SU-DHL-6 (cell line): ENCODE results near the gene MBD3.

Experiments used
- H2AFZ ChIP-seq: fragments of 200-600 bp; sonication (generic); 2 replicates; pipeline ENCODE4 v1.6.1; 2014; ENCODE audit warnings: low read depth, mild to moderate bottlenecking, moderate library complexity, mixed read lengths, antibody characterized with exemption, low read length; ENCODE audit not compliant: severe bottlenecking
- H3F3A ChIP-seq: fragments of 200-600 bp; shearing (Covaris generic); 2 replicates; pipeline ENCODE4 v1.6.0; 2016; ENCODE audit warnings: antibody characterized with exemption, mild to moderate bottlenecking; ENCODE audit not compliant: insufficient read depth
- H3K27ac ChIP-seq: fragments of 200-600 bp; sonication (generic); 2 replicates; pipeline ENCODE4 v1.5.1; 2016; ENCODE audit warnings: low read depth, mild to moderate bottlenecking, low read length, moderate library complexity, mixed read lengths
- H3K27me3 ChIP-seq: fragments of 200-600 bp; sonication (generic), shearing (Covaris generic); 2 replicates; pipeline ENCODE4 v1.6.0; 2014; ENCODE audit warnings: mild to moderate bottlenecking, low read length
- H3K36me3 ChIP-seq: fragments of 200-600 bp; sonication (generic); 2 replicates; pipeline ENCODE4 v1.6.1; 2014; ENCODE audit warnings: mild to moderate bottlenecking, low read length, mixed read lengths
- H3K4me2 ChIP-seq: fragments of 300-600, 200-600 bp; shearing (Covaris generic), sonication (generic); 2 replicates; pipeline ENCODE4 v1.6.0; 2014; ENCODE audit warnings: low read length, low read depth, mild to moderate bottlenecking; ENCODE audit not compliant: poor library complexity, severe bottlenecking
- H3K4me3 ChIP-seq: fragments of 200-600 bp; sonication (generic); 2 replicates; pipeline ENCODE4 v1.5.1; 2014; ENCODE audit warnings: antibody characterized with exemption, low read length, mild to moderate bottlenecking, mixed read lengths; ENCODE audit not compliant: insufficient read depth, poor library complexity, severe bottlenecking
- H3K79me2 ChIP-seq: fragments of 200-600 bp; sonication (generic); 2 replicates; pipeline ENCODE4 v1.6.1; 2014; ENCODE audit warnings: mild to moderate bottlenecking, low read length, moderate library complexity; ENCODE audit not compliant: insufficient read depth
- H3K9ac ChIP-seq: fragments of 200-600 bp; sonication (generic); 2 replicates; pipeline ENCODE4 v1.7.0; 2014; ENCODE audit warnings: mild to moderate bottlenecking, low read length
- H3K9me2 ChIP-seq: fragments of 200-600 bp; sonication (generic); replicated peaks from 2 replicates; pipeline ENCODE4 v1.6.1; 2014; ENCODE audit warnings: low read length; ENCODE audit not compliant: insufficient read depth
- H3K9me3 ChIP-seq: fragments of 200-600 bp; sonication (generic); 2 replicates; pipeline ENCODE4 v1.6.1; 2014; ENCODE audit warnings: low read length, mixed read lengths; ENCODE audit not compliant: insufficient read depth
- H4K20me1 ChIP-seq: fragments of 200-600 bp; sonication (generic); 2 replicates; pipeline ENCODE4 v1.6.1; 2014; ENCODE audit warnings: low read depth, mild to moderate bottlenecking, antibody characterized with exemption, low read length, moderate library complexity, mixed read lengths
- CTCF ChIP-seq: fragments of 200-600 bp; sonication (generic); IDR thresholded peaks from one replicate; pipeline ENCODE4 v1.5.1; 2017; ENCODE audit warnings: antibody characterized with exemption, mild to moderate bottlenecking, low read length, moderate library complexity; ENCODE audit not compliant: insufficient read depth, poor library complexity, severe bottlenecking
- EZH2phosphoT487 ChIP-seq: fragments of 200-600 bp; sonication (generic), shearing (Covaris generic); conservative IDR thresholded peaks from 2 replicates; pipeline ENCODE4 v1.6.1; 2018; ENCODE audit warnings: mild to moderate bottlenecking, antibody characterized with exemption, low read length, moderate library complexity, mixed read lengths

The MBD3 gene

GRCh38 chr19:1630012-1630411, 37.3 kb upstream of the MBD3 start:
- TF ChIP-seq CTCF (no peak), EZH2phosphoT487 (no peak)
- Histone ChIP-seq H3K4me2 (no peak overlapping the region), H3K27ac (no peak overlapping the region)

GRCh38 chr19:1629256-1629808, 36.7 kb upstream of the MBD3 start:
- no peak overlapping the region for H3K9ac ChIP-seq
- H3F3A ChIP-seq, result no peaks in the 10 kb centered on the region
- peaks cover 58% of the 10 kb centered on the region for H3K79me2 ChIP-seq
- no peak for TF ChIP-seq EZH2phosphoT487
- no peak for TF ChIP-seq CTCF
- H3K4me3 ChIP-seq, result no peak overlapping the region
- no peak overlapping the region for H2AFZ ChIP-seq
- no peaks in the 10 kb centered on the region for H3K9me2 ChIP-seq
- H3K9me3 ChIP-seq, result no peaks in the 10 kb centered on the region
- H3K4me2 ChIP-seq, result no peak overlapping the region
- H4K20me1 ChIP-seq, result peaks cover 10% of the 10 kb centered on the region; the same call in 1 of the 2 replicates
- no peak overlapping the region for H3K27ac ChIP-seq
- H3K27me3 ChIP-seq, result no peaks in the 10 kb centered on the region
- H3K36me3 ChIP-seq, result 0 out of 2 replicates have a peak, but pooled peaks cover 8% of the 10 kb centered on the region

More at GRCh38 chr19:1630012-1630411, 37.3 kb upstream of the MBD3 start:
- H3K4me3 ChIP-seq, result no peak overlapping the region
- H3K36me3 ChIP-seq, result peaks cover 8% of the 10 kb centered on the region; the same call in 1 of the 2 replicates
- no peaks in the 10 kb centered on the region for H3K9me2 ChIP-seq
- no peaks in the 10 kb centered on the region for H3K9me3 ChIP-seq
- peaks cover 58% of the 10 kb centered on the region for H3K79me2 ChIP-seq
- H3K27me3 ChIP-seq, result no peaks in the 10 kb centered on the region
- H3K9ac ChIP-seq, result no peak overlapping the region
- peaks cover 4% of the 10 kb centered on the region; the same call in 1 of the 2 replicates for H3F3A ChIP-seq
- H2AFZ ChIP-seq, result no peak overlapping the region
- H4K20me1 ChIP-seq, result peaks cover 16% of the 10 kb centered on the region

GRCh38 chr19:1627194-1627593, 34.5 kb upstream of the MBD3 start:
- TF ChIP-seq EZH2phosphoT487 (no peak), CTCF (no peak)
- no peaks in the 10 kb centered on the region for H3K27me3 ChIP-seq
- no peak overlapping the region for H3K27ac ChIP-seq
- no peak overlapping the region for H3K4me3 ChIP-seq
- H3K9ac ChIP-seq, result no peak overlapping the region
- peaks cover 4% of the 10 kb centered on the region; the same call in 1 of the 2 replicates for H3K36me3 ChIP-seq
- no peak overlapping the region for H3K4me2 ChIP-seq
- no peak overlapping the region for H2AFZ ChIP-seq
- peaks cover 4% of the 10 kb centered on the region; the same call in 1 of the 2 replicates for H4K20me1 ChIP-seq
- H3K9me3 ChIP-seq, result no peaks in the 10 kb centered on the region
- no peaks in the 10 kb centered on the region for H3F3A ChIP-seq
- H3K79me2 ChIP-seq, result peaks cover 46% of the 10 kb centered on the region
- no peaks in the 10 kb centered on the region for H3K9me2 ChIP-seq
